ENCODE results near the gene CREB3L1. TPM values are rescaled to one million over a fixed set of nuclear protein-coding genes. Genes with fewer than 3 reads are reported as not detected.
A peak's percentile ranks its signal among the peaks of the same experiment; 100 is the strongest.

The CREB3L1 gene
- total RNA-seq, 6 experiments from 2014 or later = 0.07 to 0.37 (median 0.24) TPM

GRCh38 chr11:46294365-46295309 lies 17.2 kb downstream of the CREB3L1 start:
- H3K27ac ChIP-seq = no peak overlapping the region
- peak overlapping the region; percentile 19 to 39 (median 23) for H3K4me3 ChIP-seq

DNA sequence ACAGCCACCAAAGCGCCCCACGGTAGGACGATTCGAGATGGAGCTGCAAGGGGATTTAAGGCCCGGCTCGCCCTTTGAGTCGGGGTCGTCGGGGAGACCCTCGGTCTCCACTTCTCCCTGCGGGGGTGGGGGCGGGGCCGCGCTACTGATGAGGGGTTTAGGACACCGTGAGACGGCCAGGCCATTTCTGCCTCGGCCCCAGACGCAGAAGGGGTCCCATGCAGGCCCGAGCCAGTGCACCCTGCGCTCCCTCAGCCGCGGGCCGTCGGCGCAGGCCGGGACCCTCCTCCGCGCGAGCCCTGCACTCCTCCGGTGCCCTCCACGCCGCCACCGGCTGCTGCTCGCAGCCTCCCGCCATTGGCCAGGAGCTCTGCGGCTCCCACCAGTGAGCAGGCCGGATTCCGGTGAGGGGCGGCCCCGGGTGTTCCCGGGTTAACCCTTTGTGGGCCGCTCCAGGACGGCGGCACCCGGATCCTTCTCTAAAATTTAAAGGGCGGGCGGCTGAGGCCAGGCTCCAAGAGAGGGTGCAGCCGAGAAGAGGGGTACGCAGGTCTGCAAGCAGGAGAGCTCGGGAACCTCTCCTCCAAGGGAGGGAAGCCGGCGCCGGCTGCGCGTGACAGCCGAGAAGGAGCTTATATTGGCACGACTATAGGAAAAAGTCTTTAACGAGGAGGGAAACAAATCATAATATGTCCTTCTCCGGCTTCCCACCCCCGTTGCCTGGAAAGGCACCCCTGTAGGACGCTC lies 18.0 kb downstream of the CREB3L1 start:
- peak in 1 of 3 donors; percentile 65 for DNase-seq

More at GRCh38 chr11:46294365-46295309, 17.2 kb downstream of the CREB3L1 start:
- Histone ChIP-seq H3K27me3 (peaks cover 0 to 22% of the 10 kb centered on the region in 2 donors), H3K4me1 (no peaks in the 10 kb centered on the region), H3K9me3 (no peaks in the 10 kb centered on the region), H3K36me3 (no peaks in the 10 kb centered on the region)
- intact Hi-C loops (cut with DNase I) = no loop called here
- 58% methylated on average over 12 of the region's 24 CpGs for WGBS (ENCODE audit: insufficient coverage, low coverage, low lambda C conversion rate, missing lambda C conversion rate)
- TF ChIP-seq, protein P1, sequence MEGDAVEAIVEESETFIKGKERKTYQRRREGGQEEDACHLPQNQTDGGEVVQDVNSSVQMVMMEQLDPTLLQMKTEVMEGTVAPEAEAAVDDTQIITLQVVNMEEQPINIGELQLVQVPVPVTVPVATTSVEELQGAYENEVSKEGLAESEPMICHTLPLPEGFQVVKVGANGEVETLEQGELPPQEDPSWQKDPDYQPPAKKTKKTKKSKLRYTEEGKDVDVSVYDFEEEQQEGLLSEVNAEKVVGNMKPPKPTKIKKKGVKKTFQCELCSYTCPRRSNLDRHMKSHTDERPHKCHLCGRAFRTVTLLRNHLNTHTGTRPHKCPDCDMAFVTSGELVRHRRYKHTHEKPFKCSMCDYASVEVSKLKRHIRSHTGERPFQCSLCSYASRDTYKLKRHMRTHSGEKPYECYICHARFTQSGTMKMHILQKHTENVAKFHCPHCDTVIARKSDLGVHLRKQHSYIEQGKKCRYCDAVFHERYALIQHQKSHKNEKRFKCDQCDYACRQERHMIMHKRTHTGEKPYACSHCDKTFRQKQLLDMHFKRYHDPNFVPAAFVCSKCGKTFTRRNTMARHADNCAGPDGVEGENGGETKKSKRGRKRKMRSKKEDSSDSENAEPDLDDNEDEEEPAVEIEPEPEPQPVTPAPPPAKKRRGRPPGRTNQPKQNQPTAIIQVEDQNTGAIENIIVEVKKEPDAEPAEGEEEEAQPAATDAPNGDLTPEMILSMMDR (IDR thresholded peaks at IDR 0.05) = no peak
- TF ChIP-seq POLR2A (IDR thresholded peaks at IDR 0.05) = no peak
- ATAC-seq (no peak), DNase-seq (peak in 1 of 3 donors; percentile 46)

DNA sequence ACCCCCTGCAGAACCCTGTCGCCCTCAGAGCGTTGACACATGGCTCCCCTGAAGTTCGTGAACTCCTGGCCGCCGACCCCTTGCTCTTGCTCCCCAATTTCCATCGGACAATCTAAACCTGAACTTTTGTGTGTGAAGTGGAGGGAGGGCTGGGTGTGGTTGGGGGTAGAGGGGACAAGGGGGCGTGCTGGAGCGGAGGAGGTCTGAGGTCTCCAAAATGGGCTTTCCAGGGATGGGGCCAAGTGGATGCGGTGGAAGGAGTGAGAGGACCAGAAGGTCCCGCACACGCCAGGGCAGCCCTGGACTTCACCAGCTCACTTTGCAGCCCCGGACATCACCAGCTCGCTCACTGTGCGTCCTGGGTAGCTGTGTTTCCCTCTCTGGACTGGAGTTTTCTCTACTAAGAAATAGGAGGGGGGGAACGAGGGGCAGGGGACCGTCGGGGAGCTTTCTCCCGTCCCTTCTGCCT lies 18.6 kb downstream of the CREB3L1 start:
- Histone ChIP-seq H3K4me1 (no peaks in the 10 kb centered on the region), H3K9me3 (no peaks in the 10 kb centered on the region), H3K27ac (no peak overlapping the region), H3K27me3 (peaks cover 0 to 22% of the 10 kb centered on the region in 2 donors), H3K4me3 (peak overlapping the region; percentile 19 to 39 (median 23)), H3K36me3 (no peaks in the 10 kb centered on the region)
- no peak for TF ChIP-seq POLR2A (IDR thresholded peaks at IDR 0.05)
- TF ChIP-seq, protein P1 (IDR thresholded peaks at IDR 0.05) = no peak
- 12% methylated on average over 11 of the region's 18 CpGs for WGBS (ENCODE audit: insufficient coverage, low coverage, low lambda C conversion rate, missing lambda C conversion rate)
- intact Hi-C loops (cut with DNase I) = no loop called here
- DNase-seq = peak in 1 of 3 donors; percentile 24
- ATAC-seq = no peak

More for the DNA sequence above, 18.0 kb downstream of the CREB3L1 start:
- intact Hi-C loops (cut with DNase I) = no loop called here
- peak; percentile 70 to 83 (median 78) for ATAC-seq
- no peak for TF ChIP-seq POLR2A (IDR thresholded peaks at IDR 0.05)
- TF ChIP-seq, protein P1 (IDR thresholded peaks at IDR 0.05) = no peak
- peaks cover 0 to 22% of the 10 kb centered on the region in 2 donors for H3K27me3 ChIP-seq
- no peaks in the 10 kb centered on the region for H3K36me3 ChIP-seq
- 0% methylated on average over 2 of the region's 61 CpGs for WGBS (ENCODE audit: insufficient coverage, low coverage, low lambda C conversion rate, missing lambda C conversion rate)
- H3K4me1 ChIP-seq = no peaks in the 10 kb centered on the region
- no peaks in the 10 kb centered on the region for H3K9me3 ChIP-seq
- H3K27ac ChIP-seq = no peak overlapping the region
- H3K4me3 ChIP-seq = peak overlapping the region; percentile 19 to 39 (median 23)

GRCh38 chr11:46296528-46297448 lies 19.3 kb downstream of the CREB3L1 start:
- Histone ChIP-seq H3K36me3 (no peaks in the 10 kb centered on the region), H3K4me3 (no peak overlapping the region), H3K9me3 (no peaks in the 10 kb centered on the region), H3K27ac (no peak overlapping the region), H3K27me3 (peaks cover 0 to 22% of the 10 kb centered on the region in 2 donors), H3K4me1 (no peaks in the 10 kb centered on the region)
- DNase-seq (peak in 1 of 3 donors; percentile 28), ATAC-seq (peak; percentile 14 to 38 (median 28))
- no CpG with 5 or more reads among the region's 26 CpGs for WGBS (ENCODE audit: insufficient coverage, low coverage, low lambda C conversion rate, missing lambda C conversion rate)
- intact Hi-C loops (cut with DNase I) = no loop called here
- TF ChIP-seq POLR2A (IDR thresholded peaks at IDR 0.05) = no peak
- TF ChIP-seq, protein P1 (IDR thresholded peaks at IDR 0.05) = peak in 3 of 4 donors; percentile 13 to 33 (median 20)

Data from right lobe of liver (tissue), 6 donors.